Measurements from ENCODE around the gene TP73. TPM values are rescaled to one million over a fixed set of nuclear protein-coding genes. Genes with fewer than 3 reads are reported as not detected.

The TP73 gene
- total RNA-seq, 1 experiment from 2014 or later = 0.54 TPM

GRCh38 chr1:3772027-3772714 lies 119.9 kb downstream of the TP73 start:
- Mint-ChIP-seq H3K27ac (ENCODE audit: unreplicated experiment) (no peak overlapping the region), H3K36me3 (ENCODE audit: insufficient read depth, unreplicated experiment) (no peaks in the 10 kb centered on the region), H3K9me3 (ENCODE audit: low read depth, unreplicated experiment) (no peaks in the 10 kb centered on the region), H3K27me3 (ENCODE audit: unreplicated experiment) (peaks cover 5% of the 10 kb centered on the region), H3K4me3 (ENCODE audit: low read depth, unreplicated experiment) (peak overlapping the region; percentile 71), H3K4me1 (ENCODE audit: low read depth, unreplicated experiment) (no peaks in the 10 kb centered on the region)
- intact Hi-C loops (cut with micrococcal nuclease; ENCODE audit: unreplicated experiment) = no loop called here
- no TSS peak for BruUV-seq (replicated peaks)
- CTCF ChIA-PET = interaction anchor here (0.7 kb wide), 1 partner anchor 44 kb away, joined by 3 read pairs; no protein-coding TSS in a partner anchor
- DNase-seq = peak; percentile 89
- no peak for TF ChIP-seq CTCF (IDR thresholded peaks at IDR 0.05; ENCODE audit: unreplicated experiment)

- no peak for TF ChIP-seq CTCF (IDR thresholded peaks at IDR 0.05; ENCODE audit: unreplicated experiment)
- no TSS peak for BruUV-seq (replicated peaks)
- Mint-ChIP-seq H3K9me3 (ENCODE audit: low read depth, unreplicated experiment) (no peaks in the 10 kb centered on the region), H3K4me1 (ENCODE audit: low read depth, unreplicated experiment) (no peaks in the 10 kb centered on the region), H3K27me3 (ENCODE audit: unreplicated experiment) (no peaks in the 10 kb centered on the region), H3K27ac (ENCODE audit: unreplicated experiment) (no peak within 1 kb of the TSS), H3K4me3 (ENCODE audit: low read depth, unreplicated experiment) (peak within 1 kb of the TSS; percentile 71), H3K36me3 (ENCODE audit: insufficient read depth, unreplicated experiment) (no peaks in the 10 kb centered on the region)
- CTCF ChIA-PET = no interaction called here
- no peak for DNase-seq
- intact Hi-C loops (cut with micrococcal nuclease; ENCODE audit: unreplicated experiment) = no loop called here
These were observed 120.6 kb downstream of the TP73 start, which contains the start of gene SMIM1 for GRCh38 chr1:3772715-3773571. Gene SMIM1 (plus strand): TSS chr1:3772749. CDS start chr1:3775374, 2,625 bp downstream.

GRCh38 chr1:3773572-3774275 lies 121.4 kb downstream of the TP73 start:
- intact Hi-C loops (cut with micrococcal nuclease; ENCODE audit: unreplicated experiment) = no loop called here
- DNase-seq = no peak
- no peaks in the 10 kb centered on the region for H3K27me3 Mint-ChIP-seq (ENCODE audit: unreplicated experiment)
- H3K9me3 Mint-ChIP-seq (ENCODE audit: low read depth, unreplicated experiment) = no peaks in the 10 kb centered on the region
- H3K27ac Mint-ChIP-seq (ENCODE audit: unreplicated experiment) = no peak overlapping the region
- no peak for TF ChIP-seq CTCF (IDR thresholded peaks at IDR 0.05; ENCODE audit: unreplicated experiment)
- H3K4me3 Mint-ChIP-seq (ENCODE audit: low read depth, unreplicated experiment) = peak overlapping the region; percentile 71
- BruUV-seq (replicated peaks) = no TSS peak
- H3K36me3 Mint-ChIP-seq (ENCODE audit: insufficient read depth, unreplicated experiment) = no peaks in the 10 kb centered on the region
- CTCF ChIA-PET = no interaction called here
- H3K4me1 Mint-ChIP-seq (ENCODE audit: low read depth, unreplicated experiment) = no peaks in the 10 kb centered on the region

GRCh38 chr1:3774276-3774945 lies 122.1 kb downstream of the TP73 start:
- TF ChIP-seq CTCF (IDR thresholded peaks at IDR 0.05; ENCODE audit: unreplicated experiment) = no peak
- DNase-seq = no peak
- H3K9me3 Mint-ChIP-seq (ENCODE audit: low read depth, unreplicated experiment) = no peaks in the 10 kb centered on the region
- H3K4me3 Mint-ChIP-seq (ENCODE audit: low read depth, unreplicated experiment) = no peak overlapping the region
- CTCF ChIA-PET = no interaction called here
- BruUV-seq (replicated peaks) = no TSS peak
- no peaks in the 10 kb centered on the region for H3K4me1 Mint-ChIP-seq (ENCODE audit: low read depth, unreplicated experiment)
- no peak overlapping the region for H3K27ac Mint-ChIP-seq (ENCODE audit: unreplicated experiment)
- intact Hi-C loops (cut with micrococcal nuclease; ENCODE audit: unreplicated experiment) = no loop called here
- peaks cover 2% of the 10 kb centered on the region for H3K36me3 Mint-ChIP-seq (ENCODE audit: insufficient read depth, unreplicated experiment)
- no peaks in the 10 kb centered on the region for H3K27me3 Mint-ChIP-seq (ENCODE audit: unreplicated experiment)
